Stimulated activated CD4-positive, alpha-beta T cell treated with anti-CD3 and anti-CD28 coated beads, Interleukin-1b, Interleukin-23, amount 100 ng/mL, for 1 hour (primary cell): ENCODE results near the gene NCF1.
"Not testable (repeated sequence)": the region's sequence is repeated elsewhere in the genome, so short reads cannot be mapped to it uniquely, and the experiment has no call there.

Source experiments
- DNase-seq, 2 donors: peaks; one replicate each; pipeline ENCODE4 v3.0.0-alpha.2; 2020; ENCODE audit warnings: low read depth in 2 of 2

Gene NCF1

GRCh38 chr7:74773760-74774750 lies at the start of gene NCF1:
Gene NCF1 (plus strand): TSS chr7:74774011. CDS start chr7:74774032, 21 bp downstream.
- DNase-seq: not testable (repeated sequence)

- no peak for DNase-seq
Measured at GRCh38 chr7:74725840-74726239, 48.0 kb upstream of the NCF1 start.

- DNase-seq: no peak
Measured at GRCh38 chr7:74726309-74727101, 47.3 kb upstream of the NCF1 start.

- not testable (repeated sequence) for DNase-seq
Measured at GRCh38 chr7:74728686-74729085, 45.1 kb upstream of the NCF1 start.

- not testable (repeated sequence) for DNase-seq
Measured at GRCh38 chr7:74730186-74730585, 43.6 kb upstream of the NCF1 start.

GRCh38 chr7:74739974-74740703 lies 33.7 kb upstream of the NCF1 start:
- not testable (repeated sequence) for DNase-seq

- not testable (repeated sequence) for DNase-seq
Measured at GRCh38 chr7:74743936-74744557, 29.8 kb upstream of the NCF1 start.

GRCh38 chr7:74753921-74754482 lies 19.8 kb upstream of the NCF1 start:
- DNase-seq: not testable (repeated sequence)

- DNase-seq: not testable (repeated sequence)
Measured at GRCh38 chr7:74756673-74757072, 17.1 kb upstream of the NCF1 start.

- not testable (repeated sequence) for DNase-seq
Measured at GRCh38 chr7:74758268-74758667, 15.5 kb upstream of the NCF1 start.

- not testable (repeated sequence) for DNase-seq
Measured at GRCh38 chr7:74758982-74759381, 14.8 kb upstream of the NCF1 start.

- not testable (repeated sequence) for DNase-seq
Measured at GRCh38 chr7:74765205-74765918, 8.4 kb upstream of the NCF1 start.

GRCh38 chr7:74766509-74766908 lies 7.3 kb upstream of the NCF1 start:
- not testable (repeated sequence) for DNase-seq

GRCh38 chr7:74766991-74767390 lies 6.8 kb upstream of the NCF1 start:
- not testable (repeated sequence) for DNase-seq

- not testable (repeated sequence) for DNase-seq
Measured at GRCh38 chr7:74770062-74770461, 3.7 kb upstream of the NCF1 start.

GRCh38 chr7:74772093-74772492 lies 1.7 kb upstream of the NCF1 start:
- not testable (repeated sequence) for DNase-seq

- not testable (repeated sequence) for DNase-seq
Measured at GRCh38 chr7:74775111-74775510, 1.3 kb downstream of the NCF1 start.

GRCh38 chr7:74779053-74779452 lies 5.2 kb downstream of the NCF1 start:
- not testable (repeated sequence) for DNase-seq

GRCh38 chr7:74781746-74782145 lies 7.9 kb downstream of the NCF1 start:
- not testable (repeated sequence) for DNase-seq

GRCh38 chr7:74783595-74783994 lies 9.8 kb downstream of the NCF1 start:
- not testable (repeated sequence) for DNase-seq
